HG03342 (cell line): ENCODE results near the gene TMEM108.

Source experiments
- ATAC-seq: cut with Tn5 transposase; IDR thresholded peaks from one replicate; pipeline ENCODE4 v1.9.1; 2021; ENCODE audit warnings: mild to moderate bottlenecking, moderate library complexity; ENCODE audit not compliant: unreplicated experiment

The TMEM108 gene

DNA sequence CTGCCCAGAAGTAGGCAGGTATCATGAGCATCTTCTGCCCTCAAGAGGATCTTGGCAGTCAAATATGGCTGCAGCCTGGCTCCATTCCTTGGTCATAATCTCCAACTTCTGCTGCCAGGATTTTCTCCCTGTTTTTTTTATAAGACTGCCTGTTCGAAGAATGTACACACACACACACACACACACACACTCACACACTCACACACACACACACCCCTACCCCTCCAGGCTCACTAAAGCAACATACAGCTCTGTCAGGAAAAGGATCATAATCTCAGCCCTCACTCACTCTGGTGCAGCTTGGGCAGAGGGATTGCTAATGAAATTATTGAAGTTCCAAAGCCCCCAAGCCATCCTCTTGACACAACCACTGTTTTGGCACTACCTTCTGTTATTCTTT lies 232.4 kb downstream of the TMEM108 start:
- ATAC-seq = no peak

DNA sequence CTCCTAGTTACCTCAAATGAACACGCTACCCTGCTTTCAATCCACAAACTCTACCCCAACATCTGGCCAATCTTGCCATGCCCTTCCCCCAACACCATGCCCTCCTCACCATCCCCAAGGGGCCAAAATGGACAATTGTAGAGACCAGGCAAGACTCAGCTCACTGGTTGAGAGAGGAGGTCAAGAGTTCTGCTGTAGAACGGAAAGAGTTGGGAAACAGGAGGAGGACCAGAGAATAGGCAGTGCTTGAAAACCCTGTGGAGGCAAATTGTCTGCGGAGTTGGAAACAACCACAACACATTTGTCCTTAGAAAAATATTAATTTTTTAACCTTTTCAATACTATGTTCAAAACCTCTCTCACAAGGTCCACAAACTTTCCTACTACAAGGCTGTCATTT lies 232.9 kb downstream of the TMEM108 start:
- ATAC-seq = no peak

DNA sequence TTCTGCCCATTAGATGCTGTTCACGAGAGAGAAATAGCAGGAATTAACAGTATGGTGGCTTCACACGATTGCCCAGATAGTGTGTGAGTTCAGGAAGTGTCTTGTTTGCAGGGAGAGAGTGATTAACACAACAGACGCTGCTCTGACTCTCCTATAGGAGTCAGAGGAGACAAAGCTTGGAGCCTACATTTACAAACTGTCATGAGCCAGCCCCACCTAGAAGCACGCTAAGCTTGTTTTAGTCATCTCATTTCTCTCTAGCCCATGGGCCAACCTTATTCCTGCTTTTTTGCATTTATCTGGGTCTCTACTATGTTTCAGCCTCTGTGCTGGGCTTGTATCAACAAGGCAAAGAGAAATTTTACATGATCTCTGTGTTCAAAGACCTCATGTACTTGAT lies 233.3 kb downstream of the TMEM108 start:
- no peak for ATAC-seq

DNA sequence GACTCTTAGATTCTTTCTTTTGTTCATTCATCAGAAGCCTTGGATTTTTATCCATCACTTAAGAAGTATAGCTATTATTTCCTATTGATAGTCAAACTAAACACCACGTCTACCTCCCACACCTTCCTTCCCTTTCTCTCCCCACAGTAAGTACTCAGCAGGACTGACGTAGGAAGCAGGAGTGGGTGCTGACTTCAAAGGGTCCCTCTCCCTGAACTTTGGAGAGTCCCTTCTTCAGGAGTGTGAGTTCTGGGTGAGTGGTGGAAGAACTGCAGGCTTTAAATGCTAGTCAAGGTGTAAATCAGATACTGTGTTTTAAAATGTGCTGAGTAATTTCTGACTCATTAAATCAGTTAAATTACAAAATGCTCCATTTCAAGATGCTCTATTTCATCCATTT lies 235.2 kb downstream of the TMEM108 start:
- no peak for ATAC-seq

DNA sequence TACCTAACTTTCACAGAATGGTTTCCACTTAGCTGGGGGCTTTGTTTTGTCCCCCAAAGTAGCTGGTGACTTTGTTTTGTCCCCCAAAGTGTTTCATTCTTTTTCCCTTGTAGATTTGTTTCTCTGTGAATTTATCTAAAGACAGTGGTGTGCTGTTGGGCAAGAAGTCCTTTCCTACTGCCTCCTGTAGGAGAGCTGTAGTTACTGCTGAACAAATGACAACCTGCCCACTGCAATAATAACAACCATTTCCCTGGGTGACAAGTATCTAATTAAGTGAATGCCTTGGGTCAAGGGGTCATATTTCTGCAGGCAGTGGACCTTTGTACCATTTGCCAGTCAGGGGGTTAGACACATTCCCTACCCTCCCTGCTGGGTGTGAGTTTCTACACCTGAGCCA lies 236.3 kb downstream of the TMEM108 start:
- no peak for ATAC-seq

DNA sequence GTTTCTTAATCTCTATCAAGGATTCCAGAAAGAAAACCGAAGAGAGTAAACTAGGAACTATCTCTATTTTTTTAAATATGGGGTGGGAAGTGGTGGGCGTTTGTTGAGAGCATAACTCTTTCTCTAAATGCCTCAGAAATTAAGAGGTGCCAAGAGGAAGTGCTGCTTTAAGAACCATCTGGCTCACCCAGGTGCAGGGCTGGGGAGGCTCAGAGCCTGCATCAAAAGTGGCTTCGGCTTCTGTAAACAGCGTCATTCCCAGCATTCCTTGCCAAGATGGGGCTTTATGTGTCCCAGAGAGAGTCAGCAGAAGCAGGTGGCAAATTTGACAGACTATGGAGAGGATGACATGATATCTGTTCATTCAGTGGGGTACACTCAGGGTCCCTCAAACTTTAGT lies 238.4 kb downstream of the TMEM108 start:
- ATAC-seq = no peak

DNA sequence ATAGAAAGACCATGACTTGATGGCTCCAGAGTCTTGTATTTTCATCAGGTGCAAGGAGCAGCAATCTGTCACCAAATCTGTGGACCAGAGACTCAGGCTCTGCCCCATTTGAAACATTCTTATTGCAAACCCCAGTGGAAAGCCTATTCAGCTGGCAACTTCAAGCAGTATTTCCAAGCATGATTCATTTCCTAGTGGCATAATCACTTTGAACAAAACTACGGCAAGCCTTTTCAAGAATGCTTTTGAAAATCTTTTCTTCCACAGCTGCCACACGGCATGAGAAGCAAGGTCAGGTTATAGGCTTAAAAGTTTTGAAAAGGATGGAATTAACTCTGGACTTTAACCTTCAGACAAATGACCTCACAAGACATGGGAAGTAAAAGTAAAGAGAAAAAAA lies 239.6 kb downstream of the TMEM108 start:
- no peak for ATAC-seq

DNA sequence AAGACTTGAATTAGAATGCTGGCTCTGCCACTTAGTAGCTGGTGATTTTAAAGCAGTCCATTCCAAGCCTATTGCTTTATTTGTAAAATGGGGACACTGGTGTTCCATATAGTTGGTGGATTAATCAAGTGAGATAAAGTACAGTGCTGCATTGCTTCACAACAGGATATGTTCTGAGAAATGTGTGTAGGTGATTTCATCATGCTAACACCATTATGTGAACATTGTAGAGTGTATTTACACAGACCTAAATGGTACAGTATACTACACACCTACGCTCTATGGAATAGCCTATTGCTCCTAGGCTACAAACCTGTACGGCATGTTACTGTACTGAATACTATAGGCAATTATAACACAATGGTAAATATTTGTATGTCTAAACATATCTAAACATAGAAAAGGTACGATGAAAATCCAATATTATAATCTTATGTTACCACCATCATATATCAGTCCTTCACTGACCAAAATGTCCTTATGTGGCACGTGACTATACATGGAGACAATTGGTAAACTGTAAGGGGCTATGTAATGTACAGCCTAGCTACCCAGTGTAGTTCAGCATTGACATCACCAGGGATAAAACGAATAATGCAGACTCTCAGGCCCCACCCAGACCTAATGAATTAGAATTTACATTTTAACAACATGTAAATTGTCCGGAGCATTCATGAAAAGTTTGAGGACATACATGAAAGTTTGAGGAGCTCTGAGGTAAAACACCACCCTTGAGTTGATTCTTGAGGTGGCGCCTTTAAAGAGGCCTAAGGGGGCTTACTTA lies 240.3 kb downstream of the TMEM108 start:
- no peak for ATAC-seq

DNA sequence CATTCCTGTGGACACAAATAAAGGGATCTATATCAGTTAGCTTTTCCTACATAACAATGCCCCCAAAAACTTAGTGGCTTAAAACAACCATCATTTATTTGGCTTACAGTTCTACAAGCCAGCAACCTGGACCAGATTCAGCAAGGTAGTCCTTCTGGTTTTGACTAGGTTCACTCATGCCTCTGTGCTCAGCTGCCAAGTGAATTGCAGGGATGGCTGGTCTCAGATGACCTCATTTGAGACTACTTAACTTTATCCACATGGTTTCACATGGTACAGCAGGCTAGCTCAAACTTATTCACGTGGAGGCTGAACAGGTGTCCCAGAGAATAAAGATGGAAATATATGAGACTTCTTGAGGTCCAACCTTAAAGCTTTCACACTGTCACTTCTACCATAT lies 242.4 kb downstream of the TMEM108 start:
- no peak for ATAC-seq

DNA sequence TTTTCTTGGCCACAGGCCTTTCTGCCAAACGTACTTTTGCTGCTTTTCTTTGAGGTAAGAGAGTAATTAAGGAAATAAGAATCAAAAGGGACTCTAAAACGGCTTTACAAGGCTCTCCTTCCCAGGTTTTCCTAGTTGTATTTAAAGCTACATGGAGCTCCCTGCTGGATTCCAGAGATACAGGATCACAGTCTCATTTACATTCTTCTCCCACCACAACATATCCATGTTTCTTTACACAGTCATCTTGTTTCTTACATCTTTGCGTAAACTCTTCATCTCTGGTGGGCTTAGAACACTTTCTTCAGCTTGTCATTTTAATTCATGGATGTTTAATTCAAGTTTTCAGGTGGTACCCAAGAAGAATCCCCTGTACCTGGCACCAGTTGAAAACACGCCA lies 244.0 kb downstream of the TMEM108 start:
- ATAC-seq = no peak

DNA sequence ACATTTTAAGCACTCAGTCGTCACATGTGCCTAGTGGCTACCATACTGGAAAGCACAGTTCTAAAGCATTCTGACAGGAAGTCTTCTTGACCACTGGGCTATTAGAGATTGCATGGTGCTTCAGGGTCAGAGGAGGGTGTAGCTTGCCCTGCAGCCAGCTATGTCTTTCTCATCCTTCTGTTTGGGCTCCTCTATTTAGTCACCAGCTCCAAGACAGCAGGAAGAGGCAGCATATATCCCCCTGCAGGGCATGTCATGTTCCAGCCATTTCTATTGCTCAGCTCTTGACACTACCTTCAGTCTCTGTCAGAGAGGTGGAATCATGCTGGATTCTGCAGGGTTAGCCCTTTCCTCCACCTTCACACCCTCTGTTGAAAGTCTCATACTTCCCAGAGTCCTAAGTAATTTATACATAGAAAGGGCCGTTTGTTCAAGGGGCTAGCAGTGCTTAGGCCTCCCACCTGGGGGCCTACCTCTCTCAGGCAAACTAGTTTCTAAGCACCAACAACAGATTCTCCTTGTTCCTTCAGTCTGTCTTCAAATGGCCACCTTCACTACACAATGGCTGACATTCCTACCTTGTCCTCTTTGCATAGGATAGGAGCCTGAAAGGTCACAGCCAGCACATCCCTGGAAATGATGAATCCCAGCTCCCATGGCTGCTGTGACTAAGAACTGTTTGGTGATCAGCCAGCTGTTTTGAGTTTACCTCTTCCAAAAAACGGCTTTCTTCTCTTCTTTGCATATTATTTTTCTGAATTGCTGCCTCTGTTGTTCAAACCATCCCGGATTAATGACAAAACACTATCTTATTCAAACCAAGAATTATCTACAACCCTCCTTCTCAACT lies 246.0 kb downstream of the TMEM108 start:
- ATAC-seq = no peak

DNA sequence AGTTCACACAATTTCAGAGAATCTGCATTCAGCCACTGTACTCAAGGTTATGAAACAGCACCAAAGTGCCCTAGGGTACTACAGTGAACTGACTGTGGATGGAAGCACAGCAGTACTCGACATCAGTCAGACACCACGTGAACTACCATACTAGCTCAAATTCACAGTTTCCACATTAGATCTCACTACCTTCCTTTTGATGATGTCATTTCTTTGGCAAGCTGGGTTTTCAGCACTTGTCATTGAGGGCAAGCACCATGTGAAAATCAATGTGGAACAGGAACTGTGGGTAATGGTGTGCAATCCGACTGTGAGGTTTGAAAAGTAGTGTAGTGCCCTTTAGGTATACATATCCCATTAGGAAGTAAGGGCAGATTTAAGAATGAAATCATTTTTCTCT lies 251.1 kb downstream of the TMEM108 start:
- no peak for ATAC-seq

DNA sequence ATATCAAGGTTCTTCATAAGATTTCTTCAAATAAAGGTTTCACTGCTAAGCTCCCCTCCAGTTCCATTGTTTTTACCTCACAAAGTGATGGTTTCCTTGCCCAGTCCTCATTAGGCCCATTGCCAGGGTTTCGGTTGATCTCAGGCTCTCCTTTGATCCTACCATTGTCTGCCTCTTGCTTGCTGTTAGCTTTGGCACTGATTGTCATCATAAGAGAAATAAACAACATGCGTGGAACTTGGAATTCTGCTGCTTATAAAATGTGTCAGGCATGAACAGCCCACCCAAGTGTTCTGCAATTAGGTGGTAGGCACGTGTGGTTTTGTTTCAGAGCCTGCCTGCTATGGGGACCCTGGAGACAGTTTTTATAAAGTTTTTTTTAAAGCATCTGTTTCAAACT lies 254.1 kb downstream of the TMEM108 start:
- no peak for ATAC-seq

DNA sequence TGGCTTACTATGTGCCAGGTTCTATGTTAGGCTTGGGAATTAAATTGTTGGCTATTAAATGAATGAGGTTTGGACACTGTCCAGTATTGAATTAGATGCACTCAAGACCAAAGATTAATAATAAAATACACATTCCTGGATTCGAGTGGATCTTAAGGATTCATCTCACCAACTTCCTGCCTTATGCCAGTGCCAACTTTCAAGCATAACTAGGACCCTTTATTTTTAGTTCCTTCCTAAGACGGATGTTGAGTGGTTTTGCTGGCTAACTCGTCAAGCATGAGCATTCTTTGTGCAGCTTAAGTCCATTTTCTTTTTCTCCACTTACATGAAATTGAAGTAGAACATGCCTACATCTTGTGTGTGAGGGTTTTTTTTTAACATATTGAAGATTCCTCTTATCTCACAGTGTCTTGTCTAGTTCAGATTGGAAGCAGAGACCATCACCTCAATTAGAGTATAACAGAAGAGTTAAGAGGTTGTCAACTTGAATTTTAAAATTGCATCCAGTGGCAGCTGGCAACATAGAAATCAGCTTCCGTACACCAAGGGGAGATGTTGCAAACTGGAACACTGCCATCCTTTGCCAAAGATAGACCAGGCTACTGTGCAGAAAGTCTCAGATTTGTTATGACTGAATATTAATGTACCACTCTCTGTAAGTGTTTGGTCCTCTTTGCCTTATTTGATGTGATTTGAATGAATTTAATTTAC lies 255.4 kb downstream of the TMEM108 start:
- ATAC-seq = no peak

DNA sequence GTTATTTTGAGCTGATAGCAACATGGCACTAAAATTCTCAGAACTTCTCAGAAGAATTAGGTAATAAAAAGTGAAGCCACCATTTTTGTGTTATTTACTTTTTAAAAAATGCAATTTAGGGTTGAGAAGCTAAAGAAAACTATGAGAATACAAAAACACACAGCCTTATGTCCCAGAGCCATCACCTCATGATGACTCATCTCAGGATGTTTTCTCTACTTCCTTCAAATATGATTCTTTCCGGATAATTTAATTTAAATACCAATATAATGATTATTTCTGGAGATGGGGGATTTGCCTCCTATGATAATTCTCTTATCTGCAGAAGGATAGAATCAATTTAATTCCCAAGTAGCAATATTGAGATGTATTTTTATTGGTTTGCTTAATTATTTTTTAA lies 256.1 kb downstream of the TMEM108 start:
- no peak for ATAC-seq

DNA sequence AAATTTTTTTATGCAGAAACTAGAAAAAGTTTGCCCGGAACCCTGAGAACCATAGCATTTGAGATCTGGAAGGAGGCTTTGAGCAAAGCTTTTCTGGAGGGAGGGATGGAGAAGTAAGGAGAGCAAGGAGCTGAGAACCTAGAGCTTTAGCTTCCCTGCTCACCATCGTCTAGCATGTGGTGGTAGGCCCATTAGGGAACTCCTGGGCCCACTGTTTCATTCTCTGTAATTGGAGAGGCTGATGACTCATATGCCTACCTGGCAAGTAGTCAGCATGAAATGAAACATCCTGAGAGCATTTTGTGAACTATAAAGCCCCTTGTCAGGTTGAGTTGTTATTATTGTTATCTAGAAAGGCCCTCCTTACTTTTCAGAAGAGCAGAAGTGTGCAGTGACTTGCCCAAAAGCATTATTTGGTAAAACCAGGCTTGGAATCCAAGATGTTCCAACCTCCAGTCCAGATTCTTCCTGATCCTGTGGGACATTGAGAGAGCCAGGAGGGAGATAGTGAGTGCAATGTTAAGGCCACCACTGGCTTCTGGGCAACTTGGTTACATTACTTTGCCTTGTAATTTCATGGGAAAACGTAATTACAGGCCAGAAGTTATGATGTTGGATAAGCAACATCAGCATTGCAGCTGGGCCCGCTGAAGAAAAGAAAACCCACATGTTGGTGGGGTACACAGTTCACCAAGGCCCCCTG lies 257.2 kb downstream of the TMEM108 start:
- ATAC-seq = peak; percentile 79

DNA sequence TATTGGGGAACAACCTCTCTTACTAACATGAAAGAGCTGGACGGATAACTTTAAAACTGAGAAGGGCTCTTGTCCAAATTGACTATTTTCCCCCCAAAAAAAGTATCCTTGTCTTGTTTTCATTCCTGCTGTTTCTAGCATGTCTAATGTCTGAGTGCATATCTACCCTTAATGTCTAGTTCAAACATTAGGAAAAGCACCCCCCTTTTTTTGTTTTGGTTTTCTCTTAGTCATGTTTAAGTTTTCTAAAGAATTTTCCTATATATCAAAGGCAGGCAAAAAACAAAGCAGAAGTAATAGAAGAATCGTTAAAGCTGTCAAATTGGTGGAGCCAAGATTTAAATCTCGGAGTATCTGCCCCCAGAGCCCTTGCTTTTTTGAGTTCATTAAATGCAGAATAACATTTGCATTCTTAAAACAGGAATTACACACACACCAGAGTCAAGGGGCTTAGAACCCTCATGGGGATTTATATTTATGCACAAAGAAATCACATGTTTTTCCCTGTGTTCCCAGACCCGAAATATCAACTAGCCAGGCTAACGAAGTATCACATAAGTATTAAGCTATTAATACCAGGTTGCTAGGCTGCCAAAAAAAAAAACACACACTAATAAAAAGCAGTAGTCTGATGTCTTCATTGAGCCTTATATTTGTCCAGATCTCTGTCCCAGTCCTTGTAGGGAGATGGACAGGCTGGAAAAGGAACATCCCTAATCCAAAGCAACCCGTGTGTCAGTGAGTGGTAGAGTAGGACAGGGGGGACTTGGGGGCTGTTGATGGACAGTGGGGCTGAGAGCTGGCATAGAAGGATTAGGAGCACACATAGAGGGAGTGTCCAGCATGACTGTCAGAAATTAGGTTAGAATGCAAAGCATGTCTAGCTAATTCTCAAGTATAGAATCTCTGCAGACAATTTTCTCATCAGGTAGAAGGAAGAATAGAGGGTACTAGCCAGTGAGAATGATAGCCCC lies 258.0 kb downstream of the TMEM108 start:
- no peak for ATAC-seq

DNA sequence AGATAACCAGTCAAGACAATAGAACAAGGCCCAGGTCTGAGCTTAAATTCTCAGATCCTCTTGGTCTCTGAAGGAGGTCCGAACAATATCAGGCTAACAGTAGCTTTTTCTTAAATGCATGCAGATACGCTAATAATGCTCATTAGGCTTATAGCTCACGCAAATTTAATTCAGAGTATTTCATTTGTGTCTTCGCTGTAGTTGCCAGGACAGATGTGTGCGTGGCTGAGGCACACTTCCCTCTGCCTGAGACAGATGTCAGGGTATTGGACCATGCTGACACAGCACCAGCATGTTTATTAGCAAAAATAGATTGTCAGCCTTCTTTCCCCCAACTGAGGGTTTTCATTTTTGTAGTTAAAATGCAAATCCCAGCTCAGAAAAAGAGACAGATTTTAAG lies 258.8 kb downstream of the TMEM108 start:
- ATAC-seq = no peak

DNA sequence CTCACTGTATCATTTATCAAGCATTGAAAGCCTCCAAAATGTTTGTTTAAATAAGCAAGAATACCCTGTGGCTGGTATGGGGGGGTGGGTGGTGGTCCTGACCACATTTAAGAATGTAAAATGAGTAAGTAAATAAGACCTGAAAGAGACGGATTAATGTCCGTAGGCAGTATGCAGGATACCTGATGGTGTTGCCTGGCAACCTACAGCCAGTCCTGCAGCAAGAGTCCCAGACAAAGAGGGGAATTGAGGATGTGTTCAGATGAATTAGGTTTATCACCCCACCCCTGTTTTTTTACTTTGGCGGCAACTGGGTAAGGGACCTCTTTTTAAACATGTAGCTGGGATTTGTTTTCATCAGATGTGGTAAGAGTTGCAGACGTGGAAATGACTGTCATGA lies 261.9 kb downstream of the TMEM108 start:
- no peak for ATAC-seq

DNA sequence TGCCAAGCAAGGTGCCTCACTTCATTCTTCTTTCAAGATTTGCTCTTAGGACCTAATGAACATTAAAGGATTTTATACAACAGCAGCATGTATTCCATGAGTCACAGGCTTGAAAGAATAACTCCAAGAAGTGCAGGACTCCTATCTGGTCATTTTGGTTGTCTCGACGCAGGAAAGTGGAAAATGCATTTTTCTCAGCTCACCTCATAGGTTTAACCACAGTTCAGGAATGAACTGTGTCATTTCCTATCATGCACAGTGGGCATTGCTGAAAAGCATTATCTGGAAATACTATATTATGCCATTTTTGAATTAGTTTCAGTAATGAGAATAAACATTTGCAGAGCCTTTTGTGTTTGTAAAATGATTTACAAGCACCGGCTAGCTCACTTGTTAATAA lies 263.0 kb downstream of the TMEM108 start:
- ATAC-seq = no peak
